HuH-7 (cell line): ENCODE measurements around the gene NAV2.

Experiments used
- DNase-seq: peaks from one replicate; pipeline ENCODE4 v3.0.0; 2011; ENCODE audit warnings: low spot score

NAV2 gene

GRCh38 chr11:19973136-19973635 is 260.5 kb downstream of the NAV2 start:
- DNase-seq, result no peak

- no peak for DNase-seq
Observed at GRCh38 chr11:19974886-19975285, 262.2 kb downstream of the NAV2 start.

GRCh38 chr11:19975414-19975990 is 262.9 kb downstream of the NAV2 start:
- DNase-seq, result no peak

- no peak for DNase-seq
Observed at GRCh38 chr11:19976281-19976941, 263.8 kb downstream of the NAV2 start.

- no peak for DNase-seq
Observed at GRCh38 chr11:19977941-19978340, 265.3 kb downstream of the NAV2 start.

- DNase-seq, result no peak
Observed at GRCh38 chr11:19978668-19979518, 266.3 kb downstream of the NAV2 start.

GRCh38 chr11:19979519-19979845 is 266.8 kb downstream of the NAV2 start:
- no peak for DNase-seq

- no peak for DNase-seq
Observed at GRCh38 chr11:19980388-19980787, 267.8 kb downstream of the NAV2 start.

- DNase-seq, result peak; percentile 30
Observed at GRCh38 chr11:19980957-19981669, 268.5 kb downstream of the NAV2 start.

GRCh38 chr11:19982774-19983495 is 270.3 kb downstream of the NAV2 start:
- DNase-seq, result no peak

- no peak for DNase-seq
Observed at GRCh38 chr11:19984048-19984742, 271.6 kb downstream of the NAV2 start.

GRCh38 chr11:19985111-19985510 is 272.5 kb downstream of the NAV2 start:
- DNase-seq, result no peak

- DNase-seq, result no peak
Observed at GRCh38 chr11:19987331-19987801, 274.7 kb downstream of the NAV2 start.

- DNase-seq, result no peak
Observed at GRCh38 chr11:19988598-19988997, 276.0 kb downstream of the NAV2 start.

- DNase-seq, result no peak
Observed at GRCh38 chr11:19989191-19989590, 276.6 kb downstream of the NAV2 start.

GRCh38 chr11:19992162-19992561 is 279.5 kb downstream of the NAV2 start:
- DNase-seq, result no peak

GRCh38 chr11:19992998-19993397 is 280.4 kb downstream of the NAV2 start:
- DNase-seq, result no peak

GRCh38 chr11:19994672-19995071 is 282.0 kb downstream of the NAV2 start:
- no peak for DNase-seq

- no peak for DNase-seq
Observed at GRCh38 chr11:19995145-19995544, 282.5 kb downstream of the NAV2 start.

GRCh38 chr11:19996571-19996970 is 283.9 kb downstream of the NAV2 start:
- DNase-seq, result no peak

- DNase-seq, result no peak
Observed at GRCh38 chr11:20000022-20000350, 287.3 kb downstream of the NAV2 start.
